NCI-H2029 (cell line): ENCODE data around the gene NELL2.

ENCODE experiments used
- DNase-seq: peaks from one replicate; lab custom pipeline; 2025; lab: John Stamatoyannopoulos, UW

The NELL2 gene

DNA sequence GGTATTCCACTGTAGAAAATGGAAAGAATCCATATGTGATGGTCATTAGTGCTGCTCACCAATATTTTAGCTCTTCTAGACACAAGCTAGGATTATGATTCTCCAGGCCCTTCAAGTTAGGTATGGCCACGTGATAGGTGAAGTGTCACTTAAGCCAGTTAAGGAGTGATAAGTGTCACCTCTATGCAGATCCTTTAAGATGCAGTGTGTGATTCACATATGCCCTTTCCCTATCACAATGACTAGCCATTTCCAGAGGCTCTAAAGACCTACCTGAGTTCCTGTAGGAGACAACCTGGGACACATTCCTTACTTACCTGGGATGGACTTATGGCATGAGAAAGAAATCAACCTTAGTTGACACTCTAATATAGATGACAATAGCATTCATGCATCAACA, 343.2 kb downstream of the NELL2 start:
- no peak for DNase-seq

- no peak for DNase-seq
These were observed 344.7 kb downstream of the NELL2 start for GRCh38 chr12:44531320-44531971.

- no peak for DNase-seq
These were observed 349.4 kb downstream of the NELL2 start for GRCh38 chr12:44526655-44527182.

DNA sequence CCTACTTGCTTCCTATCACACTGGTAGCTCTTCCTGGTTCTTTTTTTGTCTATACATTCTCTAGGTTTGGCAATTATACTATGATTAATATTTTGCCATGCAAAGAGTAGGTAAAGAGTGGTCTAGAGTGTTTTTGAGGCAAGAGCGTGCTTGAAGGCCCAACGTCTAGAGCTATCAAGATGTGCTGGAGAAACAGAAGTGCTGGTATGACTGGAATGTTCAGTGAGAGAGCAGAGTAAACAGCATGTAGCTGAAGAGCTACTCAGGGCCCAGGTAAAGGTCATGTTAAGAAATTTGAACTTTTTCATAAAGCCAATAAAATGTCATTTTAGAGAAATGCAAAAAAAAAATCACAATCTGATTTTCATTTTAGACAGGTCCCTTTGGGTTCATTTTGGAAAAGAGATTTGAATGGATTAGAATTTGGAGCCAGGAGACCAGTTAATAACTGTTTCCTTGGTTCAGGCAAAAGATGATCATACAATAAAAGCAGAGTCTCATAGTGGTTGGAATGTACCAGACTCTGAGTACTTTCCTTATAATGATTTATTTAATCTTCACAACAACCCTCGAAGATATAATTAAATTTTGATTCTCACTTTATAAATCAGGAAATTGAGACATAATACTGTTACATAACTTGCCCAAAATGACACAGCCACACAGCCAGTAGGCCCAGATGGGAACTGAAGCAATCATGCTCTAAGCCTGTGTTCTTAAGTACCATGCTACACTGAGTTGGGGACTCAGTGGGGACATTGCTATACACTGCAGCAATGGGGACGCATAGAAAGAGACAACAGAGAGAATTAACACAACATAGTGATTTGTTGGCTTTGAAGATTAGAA, 350.1 kb downstream of the NELL2 start:
- no peak for DNase-seq

DNA sequence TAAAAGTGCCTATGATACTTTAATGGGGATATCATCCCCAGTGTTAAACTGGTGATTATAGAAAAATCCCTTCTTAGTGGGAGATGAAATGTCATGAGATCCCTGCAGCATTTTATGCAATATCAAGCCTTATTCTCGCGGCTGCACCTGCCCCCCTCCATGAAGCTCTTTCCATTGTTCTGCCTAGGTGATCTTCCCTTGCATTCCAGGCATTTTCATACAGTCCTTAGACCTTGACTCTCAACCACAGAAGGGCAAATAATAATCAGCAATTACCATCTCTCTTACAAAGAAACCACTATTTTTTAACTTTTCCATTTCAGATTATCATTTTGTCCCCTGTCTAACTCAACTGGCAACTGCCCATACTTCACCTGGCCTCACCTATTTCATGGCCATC, 352.3 kb downstream of the NELL2 start:
- DNase-seq, result no peak

DNA sequence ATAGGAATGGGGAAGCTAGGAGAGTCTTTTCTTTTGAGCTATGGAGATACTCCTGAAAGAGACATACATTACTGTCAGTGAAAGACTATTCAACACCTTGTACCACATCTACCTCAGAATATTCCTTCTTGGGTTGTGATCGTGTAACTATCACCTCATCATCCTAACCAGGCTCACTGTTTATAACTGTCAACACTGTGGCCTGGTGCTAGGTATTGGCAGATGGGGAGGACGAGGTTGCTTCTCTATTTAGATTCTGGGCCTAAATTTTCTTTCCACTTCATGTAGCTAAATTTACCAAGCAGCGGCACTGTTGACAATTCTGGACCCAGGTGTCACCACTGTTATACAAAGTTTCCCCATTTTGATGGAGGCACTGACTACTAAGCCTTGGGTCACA, 354.4 kb downstream of the NELL2 start:
- DNase-seq, result no peak

GRCh38 chr12:44519931-44520330, 356.2 kb downstream of the NELL2 start:
- no peak for DNase-seq

DNA sequence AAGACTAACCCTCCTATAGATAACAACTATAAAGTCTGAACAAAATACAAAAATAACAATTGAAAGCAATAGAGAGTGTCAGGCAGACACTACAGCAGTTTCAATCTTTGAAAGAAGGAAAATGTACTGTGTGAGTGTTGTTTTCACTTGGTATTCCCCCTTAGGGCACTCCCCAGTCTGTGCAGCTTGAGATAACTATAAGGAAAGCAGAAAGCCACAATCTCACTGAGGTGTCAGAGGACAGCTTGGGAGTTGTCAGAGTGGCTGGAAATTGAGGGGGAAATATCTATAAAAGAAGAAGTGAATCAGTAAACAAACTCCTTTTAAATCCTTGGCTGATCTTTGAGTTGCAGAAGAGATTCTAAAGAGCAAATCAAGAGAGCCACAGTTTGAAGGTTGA, 364.8 kb downstream of the NELL2 start:
- DNase-seq, result no peak

DNA sequence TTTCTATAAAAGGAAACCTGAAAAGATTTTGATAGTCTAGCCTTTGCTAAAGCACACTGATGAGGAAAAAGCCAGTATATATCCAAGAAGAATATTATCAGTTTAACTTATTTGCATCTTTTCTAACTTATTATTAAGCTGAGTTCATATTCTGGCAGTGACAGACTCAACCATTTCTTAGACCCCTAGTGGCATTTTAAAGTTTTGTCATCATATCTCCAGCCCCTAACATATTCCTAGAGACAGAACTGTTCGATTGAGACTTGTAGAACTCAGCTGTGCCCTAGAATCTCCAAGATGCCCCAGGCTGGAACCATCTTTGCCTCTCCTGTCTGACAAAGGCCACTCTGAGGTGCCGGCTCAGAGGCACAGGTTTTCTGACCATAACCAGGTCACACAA, 365.6 kb downstream of the NELL2 start:
- no peak for DNase-seq

DNA sequence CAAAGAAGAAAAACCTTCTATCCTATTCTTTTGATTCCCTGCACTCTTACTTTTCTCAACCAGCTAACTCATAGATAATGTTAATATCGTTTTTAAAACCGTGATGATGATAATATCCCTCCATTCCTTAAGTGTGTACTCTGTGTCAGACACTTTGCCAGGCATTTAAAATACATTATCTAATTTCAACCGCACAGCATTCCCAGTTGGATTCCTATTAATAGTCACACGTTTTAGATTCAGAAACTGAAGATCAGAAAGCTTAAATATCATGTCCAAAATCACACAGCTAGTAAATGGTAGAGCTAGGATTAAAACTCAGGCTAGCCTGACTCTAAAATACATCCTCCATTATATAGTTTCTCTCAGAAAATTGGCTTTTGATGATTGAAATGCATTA, 366.0 kb downstream of the NELL2 start:
- no peak for DNase-seq

DNA sequence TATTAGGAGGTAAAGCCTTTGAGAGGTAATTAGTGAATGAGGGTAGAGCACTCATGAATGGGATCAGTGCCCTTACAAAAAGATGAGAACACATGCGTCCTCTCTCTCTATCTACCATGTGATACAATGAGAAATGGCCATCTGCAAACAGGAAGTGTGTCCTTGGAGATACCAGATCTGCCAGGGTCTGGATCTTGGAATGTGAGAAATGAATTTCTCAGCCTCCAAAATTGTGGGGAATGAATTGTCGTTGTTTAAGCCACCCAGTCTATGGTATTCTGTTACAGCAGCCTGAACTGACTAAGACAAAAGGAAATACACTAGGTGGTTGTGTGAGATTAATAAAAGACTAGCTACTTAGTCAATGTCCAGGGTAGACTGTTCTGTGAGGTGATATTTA, 366.6 kb downstream of the NELL2 start:
- DNase-seq, result no peak

GRCh38 chr12:44507461-44507860, 368.7 kb downstream of the NELL2 start:
- DNase-seq, result no peak

DNA sequence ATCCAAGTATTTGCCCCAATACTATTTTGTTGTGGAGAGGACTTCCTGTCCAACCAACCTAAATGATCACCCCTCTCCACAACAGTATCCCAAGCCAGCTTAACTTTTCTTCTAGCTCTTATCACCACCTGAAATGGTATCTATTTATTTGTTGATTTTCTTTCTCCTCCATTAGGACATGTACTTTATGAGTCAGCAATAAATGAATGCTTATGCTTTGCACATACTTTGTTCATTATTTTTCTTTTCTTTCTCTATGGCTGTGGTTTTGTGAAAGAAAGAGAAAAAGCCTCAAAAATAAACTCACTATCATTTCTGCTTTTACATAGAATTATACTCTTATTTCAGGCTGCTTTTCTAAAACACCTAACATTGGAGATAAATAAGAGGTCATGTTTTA, 371.3 kb downstream of the NELL2 start:
- no peak for DNase-seq

DNA sequence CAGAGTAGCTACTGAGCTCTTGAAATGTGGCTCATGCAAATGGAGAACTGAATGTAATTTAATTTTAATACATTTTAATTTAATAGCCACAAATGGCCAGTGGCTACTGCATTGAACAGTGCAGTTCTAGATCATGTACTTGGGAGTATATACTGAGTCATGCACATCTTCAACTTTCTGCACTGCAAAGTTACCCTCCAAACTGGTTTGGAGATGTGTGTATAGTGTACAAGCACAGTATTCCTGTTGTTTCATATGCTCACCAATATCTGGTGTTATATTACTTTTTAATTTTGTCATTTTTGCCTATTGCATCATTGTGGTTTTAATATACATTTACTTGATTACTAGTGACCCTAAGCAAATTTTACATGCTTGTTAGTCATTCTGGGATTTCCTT, 372.8 kb downstream of the NELL2 start:
- DNase-seq, result no peak

DNA sequence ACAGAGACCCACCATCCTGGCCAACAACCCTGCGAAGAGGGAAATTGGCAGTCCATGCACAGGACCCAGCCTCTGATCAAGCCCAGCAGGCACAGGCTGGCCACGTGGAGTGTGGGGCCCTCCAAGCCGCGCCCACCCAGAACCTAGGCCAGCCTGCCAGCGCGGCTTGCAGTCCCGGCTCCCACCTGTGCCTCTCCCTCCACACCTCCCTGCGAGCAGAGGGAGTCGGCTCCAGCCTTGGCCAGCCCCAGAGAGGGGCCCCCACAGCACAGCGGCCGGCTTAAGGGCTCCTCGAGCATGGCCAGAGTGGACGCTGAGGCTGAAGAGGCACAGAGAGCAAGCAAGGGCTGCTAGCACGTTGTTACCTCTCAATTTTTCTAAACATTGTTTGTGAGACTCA, 373.4 kb downstream of the NELL2 start:
- DNase-seq, result no peak

- no peak for DNase-seq
These were observed 375.7 kb downstream of the NELL2 start for GRCh38 chr12:44500423-44500822.

GRCh38 chr12:44497044-44497443, 379.1 kb downstream of the NELL2 start:
- no peak for DNase-seq

DNA sequence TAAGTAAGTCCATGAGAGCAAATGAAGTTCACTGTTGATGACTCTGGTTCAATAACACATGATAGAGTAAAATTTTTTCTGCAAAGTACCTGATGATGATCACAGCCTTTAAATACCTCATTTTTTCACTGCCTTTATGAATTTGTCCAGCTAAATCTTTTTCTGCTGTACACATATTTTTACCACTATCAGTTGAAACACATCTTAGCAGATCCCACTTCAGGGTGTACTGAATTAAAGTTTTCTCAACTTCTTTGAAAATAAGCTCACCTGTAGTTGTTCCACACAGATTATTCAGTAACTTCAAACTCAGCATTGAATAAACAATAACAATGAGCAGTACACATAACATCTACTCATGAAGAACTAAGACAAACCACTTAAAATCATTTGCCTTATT, 385.9 kb downstream of the NELL2 start:
- no peak for DNase-seq

DNA sequence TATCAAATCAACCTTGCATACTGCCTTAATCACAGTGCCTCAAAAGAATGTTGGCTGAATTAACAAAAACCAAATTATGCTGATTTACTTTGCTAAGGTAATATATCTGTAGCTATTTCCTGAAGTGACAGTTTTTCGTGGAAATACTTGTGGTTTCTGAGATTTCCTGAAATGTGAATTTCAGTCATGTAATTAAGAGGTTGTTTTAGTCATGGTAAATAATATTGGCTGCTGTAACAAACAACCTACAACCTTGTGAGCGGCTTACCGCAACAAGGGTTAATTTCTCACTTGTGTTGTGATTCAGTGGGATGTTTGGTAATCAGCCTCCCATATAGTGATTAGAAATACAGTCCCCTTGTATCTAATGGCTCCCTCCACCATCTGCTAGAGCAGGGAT, 387.9 kb downstream of the NELL2 start:
- no peak for DNase-seq

GRCh38 chr12:44484862-44485261, 391.3 kb downstream of the NELL2 start:
- no peak for DNase-seq

GRCh38 chr12:44477331-44477980, 398.7 kb downstream of the NELL2 start:
- DNase-seq, result no peak

GRCh38 chr12:44476683-44477082, 399.4 kb downstream of the NELL2 start:
- DNase-seq, result no peak

GRCh38 chr12:44465139-44465538, 411.0 kb downstream of the NELL2 start:
- no peak for DNase-seq
